HL-60/S4 (cell line): Measurements from ENCODE around the gene NECAB2.

Experiments
- in situ Hi-C: fragments of 300-500 bp; cut with MboI; formaldehyde crosslinking; loops from 2 replicates; pipeline ENCODE4 v1.14.3; 2022; ENCODE audit warnings: low sequenced_read_pairs

The NECAB2 gene

DNA sequence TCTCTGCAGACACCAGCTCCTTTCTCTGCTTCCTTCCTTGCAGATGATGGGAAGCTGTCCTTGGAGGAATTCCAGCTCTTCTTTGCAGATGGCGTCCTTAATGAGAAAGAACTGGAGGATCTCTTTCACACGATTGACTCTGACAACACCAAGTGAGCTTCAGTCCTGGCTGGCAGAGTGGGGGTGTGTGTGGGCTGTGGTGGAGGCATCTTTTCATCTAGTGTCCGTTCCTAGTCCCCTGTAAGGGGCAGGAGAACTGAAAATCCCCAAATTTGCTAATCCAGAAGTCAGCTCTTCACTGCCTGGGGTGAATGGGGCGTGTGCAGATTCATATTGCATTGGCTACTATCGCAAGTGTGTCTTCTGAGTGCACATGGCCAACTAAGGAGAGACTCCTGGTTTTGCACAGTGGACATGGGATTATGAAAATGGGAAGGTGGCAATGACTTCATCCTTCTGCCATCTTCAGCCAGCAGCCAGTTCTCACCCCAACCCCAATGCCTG is 10.4 kb downstream of the NECAB2 start:
- in situ Hi-C loops: no loop called here

- in situ Hi-C loops: no loop called here
These were observed 11.4 kb downstream of the NECAB2 start for GRCh38 chr16:83979441-83979840.

DNA sequence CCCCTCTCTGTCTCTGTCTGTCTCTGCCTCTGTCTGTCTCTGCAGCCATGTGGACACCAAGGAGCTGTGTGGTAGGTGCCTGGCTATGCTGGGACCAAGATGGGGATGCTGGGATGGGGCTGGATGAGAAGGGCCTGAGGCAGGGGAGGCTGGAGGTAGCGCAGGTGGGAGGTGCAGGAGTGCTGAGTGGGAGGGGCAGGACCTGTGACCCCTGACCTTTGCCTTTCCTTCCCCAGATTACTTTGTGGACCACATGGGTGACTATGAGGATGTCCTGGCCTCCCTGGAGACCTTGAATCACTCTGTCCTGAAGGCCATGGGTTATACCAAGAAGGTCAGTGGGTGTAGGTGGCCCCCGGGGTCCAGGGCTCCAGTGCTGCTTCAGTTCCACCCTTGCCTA is 12.8 kb downstream of the NECAB2 start:
- in situ Hi-C loops: no loop called here

GRCh38 chr16:83981799-83982198 is 13.8 kb downstream of the NECAB2 start:
- in situ Hi-C loops: no loop called here

DNA sequence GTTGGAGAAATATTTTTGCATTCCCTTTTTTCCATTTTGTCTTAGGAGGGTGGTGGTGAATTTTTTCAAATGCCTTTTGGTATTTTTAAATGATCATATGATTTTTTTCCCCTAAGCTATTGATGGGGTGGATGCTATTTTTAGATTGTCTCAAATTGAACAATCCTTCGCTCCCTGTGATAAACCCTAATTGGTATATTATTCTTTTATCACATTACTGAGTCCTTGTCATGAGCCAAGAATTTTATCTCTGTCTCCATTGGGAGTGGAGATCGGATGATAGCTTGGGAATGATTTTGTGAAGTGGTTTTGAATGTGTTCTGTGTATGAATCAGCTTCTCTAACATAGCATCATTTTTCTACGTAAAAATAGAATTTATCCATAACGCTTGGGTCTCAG is 15.4 kb downstream of the NECAB2 start:
- in situ Hi-C loops: no loop called here

DNA sequence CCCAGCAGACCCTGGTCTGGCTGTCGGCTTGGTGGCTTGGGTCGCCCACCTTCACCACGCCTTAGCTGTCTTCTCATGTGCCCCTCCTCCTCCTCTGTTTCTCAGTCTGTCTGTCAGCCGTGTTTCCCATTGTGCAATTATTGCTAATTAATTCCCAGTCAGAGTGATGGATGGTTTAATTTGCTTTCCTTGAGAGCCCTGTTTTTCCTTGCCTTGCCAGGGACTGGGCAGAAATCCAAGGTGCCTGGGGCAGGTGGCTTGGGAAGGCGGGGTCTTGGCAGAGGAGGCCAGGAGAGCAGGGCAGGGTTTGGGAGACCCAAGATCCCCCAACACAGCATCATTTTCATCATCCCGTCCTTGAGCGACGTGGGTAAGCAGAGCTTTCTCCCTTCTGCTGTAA is 21.3 kb downstream of the NECAB2 start:
- in situ Hi-C loops: no loop called here

GRCh38 chr16:83990492-83990891 is 22.4 kb downstream of the NECAB2 start:
- in situ Hi-C loops: no loop called here

DNA sequence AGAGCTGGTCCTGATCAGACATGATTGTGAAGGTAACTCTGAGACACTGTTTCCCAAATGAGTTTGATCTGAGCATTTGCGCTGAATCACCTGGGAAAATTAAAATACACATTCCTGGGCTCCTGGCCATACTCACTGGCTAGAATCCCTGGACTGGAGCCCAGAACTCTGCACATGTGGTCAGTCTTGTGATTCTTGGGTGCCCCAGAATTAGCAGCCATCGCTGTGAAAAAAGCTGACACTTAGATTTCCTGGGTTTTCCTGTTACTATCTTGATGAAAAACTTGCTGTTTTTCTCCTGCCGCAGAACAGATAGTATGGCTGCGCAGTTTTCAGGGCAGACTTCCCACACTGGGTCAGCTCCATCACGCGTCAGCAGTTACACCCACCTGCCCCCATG is 24.6 kb downstream of the NECAB2 start:
- in situ Hi-C loops: no loop called here

GRCh38 chr16:83994087-83994486 is 26.0 kb downstream of the NECAB2 start:
- in situ Hi-C loops: no loop called here

- in situ Hi-C loops: no loop called here
These were observed 26.7 kb downstream of the NECAB2 start for GRCh38 chr16:83994703-83995102.

- in situ Hi-C loops: no loop called here
These were observed 27.7 kb downstream of the NECAB2 start for GRCh38 chr16:83995754-83996153.

GRCh38 chr16:83996481-83997252 is 28.6 kb downstream of the NECAB2 start:
- in situ Hi-C loops: no loop called here

DNA sequence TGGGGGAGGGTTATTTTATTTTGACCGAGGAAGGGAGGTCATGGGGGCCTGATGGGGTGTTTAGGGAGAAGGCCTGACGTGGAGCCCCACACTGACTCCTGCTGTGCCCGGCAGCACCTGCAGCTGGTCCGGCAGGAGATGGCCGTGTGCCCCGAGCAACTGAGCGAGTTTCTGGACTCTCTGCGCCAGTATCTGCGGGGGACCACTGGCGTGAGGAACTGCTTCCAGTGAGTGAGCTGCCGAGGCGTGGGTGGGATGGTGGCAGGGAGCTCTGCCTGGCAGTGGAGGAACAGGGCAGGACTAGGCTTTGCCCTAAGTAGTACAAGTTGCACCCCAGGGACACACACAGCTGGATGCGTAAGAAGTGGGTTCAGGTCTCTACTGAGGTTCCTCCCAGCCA is 30.0 kb downstream of the NECAB2 start:
- in situ Hi-C loops: no loop called here

DNA sequence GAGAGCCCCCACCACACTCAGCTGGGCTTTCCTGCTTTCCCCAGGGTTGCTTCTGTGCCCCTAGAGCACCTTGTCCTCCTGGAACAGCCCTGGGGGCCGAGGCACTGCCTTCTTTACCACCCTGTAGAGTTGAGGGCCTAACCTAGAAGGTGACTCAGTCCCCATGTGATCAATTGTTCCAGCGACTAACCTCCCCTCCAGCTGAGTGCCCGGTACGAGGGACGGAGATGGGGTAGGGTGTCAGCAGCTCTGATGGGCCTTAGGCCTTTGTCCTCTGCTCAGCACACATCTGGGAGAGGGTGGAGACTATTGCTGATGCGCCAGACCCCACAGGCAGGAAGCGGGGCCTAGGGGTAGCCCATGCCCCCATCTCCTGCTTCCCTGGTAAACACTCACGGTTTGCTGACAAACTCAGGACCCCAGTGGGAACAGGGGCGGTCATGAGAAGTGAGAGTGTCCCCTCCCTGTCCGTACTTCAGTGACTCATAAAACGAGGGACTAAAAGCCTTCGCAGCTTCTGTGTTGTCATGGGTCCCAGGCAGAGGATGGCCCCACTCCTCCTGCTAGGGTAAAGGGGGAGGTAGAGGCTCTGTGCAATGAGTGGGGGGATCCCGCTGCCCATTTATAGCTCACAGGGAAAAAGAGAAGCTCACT is 33.1 kb downstream of the NECAB2 start:
- in situ Hi-C loops: no loop called here

- in situ Hi-C loops: no loop called here
These were observed 33.7 kb downstream of the NECAB2 start for GRCh38 chr16:84001726-84002125.

- in situ Hi-C loops: no loop called here
These were observed 35.0 kb downstream of the NECAB2 start for GRCh38 chr16:84003038-84003437.

DNA sequence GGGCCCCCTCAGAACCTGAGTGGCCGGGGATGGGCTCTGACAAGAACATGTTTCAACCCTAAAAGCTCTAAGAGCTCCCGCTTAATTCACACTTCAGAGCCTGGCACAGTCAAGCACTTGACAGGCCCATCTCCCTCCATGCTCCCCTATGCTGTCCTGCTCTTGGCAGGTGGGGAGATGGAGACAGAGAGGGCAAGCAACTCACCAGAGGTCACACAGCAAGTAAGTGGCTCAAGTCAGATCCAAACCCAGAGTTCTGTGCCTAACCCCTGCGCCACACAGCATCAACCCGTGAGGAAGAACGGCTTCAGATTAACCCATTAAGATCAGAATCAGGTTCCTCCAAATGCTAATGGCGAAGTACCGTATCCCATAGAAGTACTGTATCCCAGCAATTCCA is 36.4 kb downstream of the NECAB2 start:
- in situ Hi-C loops: no loop called here

DNA sequence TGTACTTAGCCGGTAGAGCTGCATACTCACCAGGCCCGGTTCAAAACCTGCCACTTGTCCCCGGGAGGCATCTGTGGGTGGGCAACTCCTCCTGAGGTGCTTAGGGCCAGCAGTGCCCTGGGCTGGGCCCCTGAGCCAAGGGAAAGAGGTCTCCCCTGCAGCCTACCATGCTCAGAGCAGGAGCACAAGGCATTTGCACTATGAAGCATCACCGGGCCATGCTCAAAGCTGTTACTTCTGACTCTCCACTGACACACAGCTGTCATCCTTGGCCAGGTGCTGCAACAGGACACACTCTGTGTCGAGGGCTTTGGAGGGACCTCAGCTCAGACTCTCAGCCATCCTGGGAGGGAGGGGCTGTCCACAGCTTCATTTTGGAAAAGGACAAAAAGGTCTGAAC is 37.3 kb downstream of the NECAB2 start:
- in situ Hi-C loops: no loop called here

DNA sequence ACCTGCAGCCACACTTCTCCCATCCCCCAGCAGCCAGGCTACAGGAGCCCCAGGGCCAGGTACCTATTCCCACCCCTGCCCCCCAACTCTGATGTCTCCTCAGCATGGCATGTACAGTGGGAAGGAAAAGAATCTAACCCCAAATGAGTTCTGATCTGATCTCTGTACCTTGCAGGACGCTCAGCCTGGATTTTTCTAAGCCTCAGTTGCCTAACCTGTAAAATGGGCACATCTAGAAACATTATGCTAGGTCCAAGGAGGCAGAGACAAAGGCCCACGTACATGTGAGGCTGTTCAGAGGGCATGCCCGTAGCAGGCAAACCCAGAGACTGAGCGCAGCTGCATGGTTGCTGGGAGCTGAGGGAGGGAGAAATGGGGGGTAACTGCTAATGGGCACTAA is 39.5 kb downstream of the NECAB2 start:
- in situ Hi-C loops: no loop called here

GRCh38 chr16:84007965-84008364 is 39.9 kb downstream of the NECAB2 start:
- in situ Hi-C loops: no loop called here

- in situ Hi-C loops: no loop called here
These were observed 41.2 kb downstream of the NECAB2 start for GRCh38 chr16:84009282-84009681.

GRCh38 chr16:84013787-84014569 is 45.9 kb downstream of the NECAB2 start:
- in situ Hi-C loops: no loop called here
